Osteocyte (in vitro differentiated cells): ENCODE data around the gene HOXA3. TPM values are rescaled to one million over a fixed set of nuclear protein-coding genes. Genes with fewer than 3 reads are reported as not detected.

Source experiments
- DNase-seq: peaks from one replicate; pipeline ENCODE4 v3.0.0; 2021; ENCODE audit warnings: mixed read lengths; ENCODE audit not compliant: unreplicated experiment; ENCODE audit errors: extremely low spot score
- H3K27ac Mint-ChIP-seq: one replicate; pipeline ENCODE4 v1.8.0; 2021; ENCODE audit warnings: mild to moderate bottlenecking, mixed read lengths; ENCODE audit not compliant: unreplicated experiment
- H3K27me3 Mint-ChIP-seq: one replicate; pipeline ENCODE4 v1.8.0; 2021; ENCODE audit warnings: mixed read lengths; ENCODE audit not compliant: unreplicated experiment
- H3K36me3 Mint-ChIP-seq: one replicate; pipeline ENCODE4 v1.8.0; 2021; ENCODE audit warnings: mixed read lengths; ENCODE audit not compliant: unreplicated experiment
- H3K4me1 Mint-ChIP-seq: one replicate; pipeline ENCODE4 v1.8.0; 2021; ENCODE audit warnings: mixed read lengths; ENCODE audit not compliant: unreplicated experiment
- H3K4me3 Mint-ChIP-seq: one replicate; pipeline ENCODE4 v1.8.0; 2021; ENCODE audit warnings: mild to moderate bottlenecking, moderate library complexity, mixed read lengths; ENCODE audit not compliant: unreplicated experiment
- H3K9me3 Mint-ChIP-seq: one replicate; pipeline ENCODE4 v1.8.0; 2021; ENCODE audit warnings: mixed read lengths; ENCODE audit not compliant: unreplicated experiment
- CTCF ChIP-seq: fragments of 200-600 bp; sonication (generic); IDR thresholded peaks from 2 replicates; pipeline ENCODE4 v1.5.0; 2021; ENCODE audit warnings: antibody characterized with exemption, mild to moderate bottlenecking, moderate library complexity
- total RNA-seq: library from RNA; stranded (reverse); gene quantifications from 2 replicates; pipeline ENCODE4 v1.2.1, GENCODE V29; 2021

Gene HOXA3
- total RNA-seq, 1 donor from 2014 or later: not detected

- no peak for TF ChIP-seq CTCF
- Mint-ChIP-seq H3K36me3 (no peaks in the 10 kb centered on the region), H3K4me1 (peaks cover 2% of the 10 kb centered on the region), H3K4me3 (peak within 1 kb of the TSS; percentile 51), H3K27ac (no peak within 1 kb of the TSS), H3K9me3 (no peaks in the 10 kb centered on the region), H3K27me3 (peaks cover 90% of the 10 kb centered on the region)
- no peak for DNase-seq
Observed at GRCh38 chr7:27130540-27131389, 21.6 kb downstream of the HOXA3 start, which contains the start of gene HOXA4. Gene HOXA4 (minus strand): TSS chr7:27130757. CDS start chr7:27130733, 24 bp downstream.

GRCh38 chr7:27129729-27130539, 22.4 kb downstream of the HOXA3 start:
- Mint-ChIP-seq H3K4me3 (no peak overlapping the region), H3K36me3 (no peaks in the 10 kb centered on the region), H3K27me3 (peaks cover 90% of the 10 kb centered on the region), H3K27ac (no peak overlapping the region), H3K4me1 (peaks cover 2% of the 10 kb centered on the region), H3K9me3 (no peaks in the 10 kb centered on the region)
- no peak for DNase-seq
- no peak for TF ChIP-seq CTCF

GRCh38 chr7:27128776-27129728, 23.3 kb downstream of the HOXA3 start:
- Mint-ChIP-seq H3K36me3 (no peaks in the 10 kb centered on the region), H3K4me1 (peaks cover 2% of the 10 kb centered on the region), H3K9me3 (no peaks in the 10 kb centered on the region), H3K4me3 (no peak overlapping the region), H3K27ac (no peak overlapping the region), H3K27me3 (peaks cover 90% of the 10 kb centered on the region)
- no peak for DNase-seq
- TF ChIP-seq CTCF: no peak

- Mint-ChIP-seq H3K27me3 (peaks cover 90% of the 10 kb centered on the region), H3K4me3 (no peak overlapping the region), H3K36me3 (no peaks in the 10 kb centered on the region), H3K9me3 (no peaks in the 10 kb centered on the region), H3K27ac (no peak overlapping the region), H3K4me1 (peaks cover 2% of the 10 kb centered on the region)
- no peak for DNase-seq
- TF ChIP-seq CTCF: no peak
Observed at GRCh38 chr7:27128034-27128433, 24.3 kb downstream of the HOXA3 start.
